ENCODE results near the gene ATP5MC3.
A peak's percentile ranks its signal among the peaks of the same experiment; 100 is the strongest.

ATP5MC3 gene

DNA sequence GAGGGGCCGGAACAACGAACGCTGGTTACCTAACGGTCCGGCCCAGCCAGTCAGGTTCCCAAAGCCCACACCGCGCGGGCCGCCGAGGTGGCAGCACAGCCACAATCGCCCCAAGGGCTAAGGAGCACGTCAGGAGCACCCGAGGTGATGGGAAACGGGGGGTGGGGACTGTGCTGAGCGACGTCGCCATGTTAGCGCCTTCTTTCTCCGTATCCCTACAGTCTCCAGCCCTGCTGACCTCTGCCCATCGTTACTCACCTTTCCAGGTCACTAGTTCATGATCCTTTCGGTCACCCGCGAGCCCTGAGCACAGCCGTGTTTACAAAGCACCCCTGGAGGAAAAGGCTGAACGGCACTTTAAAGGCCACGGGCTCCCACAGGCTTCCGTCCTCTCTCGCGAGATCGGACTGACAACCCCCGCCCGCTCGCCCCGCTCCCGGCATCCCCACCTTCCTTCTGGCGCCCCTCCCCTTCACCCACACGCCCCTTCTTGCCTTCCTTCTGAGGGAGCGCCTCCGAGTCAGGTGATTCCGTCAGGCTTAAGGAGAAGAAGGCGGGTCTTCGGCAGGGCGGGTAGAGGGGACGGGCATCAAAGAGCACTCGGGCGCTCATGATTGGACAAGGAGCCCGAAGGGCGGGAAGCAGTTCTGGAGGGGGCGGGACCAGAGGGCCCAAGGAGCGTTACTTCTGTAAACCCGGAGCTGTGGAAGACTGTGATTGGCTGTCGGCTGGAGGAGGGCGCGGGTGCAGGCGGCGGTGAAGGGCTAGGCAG, 13.5 kb downstream of the ATP5MC3 start, which contains the start of gene ATF2:
Gene ATF2 (minus strand): TSS at position 412 of the 772 bp plus-strand sequence. CDS start 31,760 bp downstream, outside the sequence.
- peak; percentile 95 to 96 for DNase-seq (ENCODE audit: low read depth in 2 of 2)

DNA sequence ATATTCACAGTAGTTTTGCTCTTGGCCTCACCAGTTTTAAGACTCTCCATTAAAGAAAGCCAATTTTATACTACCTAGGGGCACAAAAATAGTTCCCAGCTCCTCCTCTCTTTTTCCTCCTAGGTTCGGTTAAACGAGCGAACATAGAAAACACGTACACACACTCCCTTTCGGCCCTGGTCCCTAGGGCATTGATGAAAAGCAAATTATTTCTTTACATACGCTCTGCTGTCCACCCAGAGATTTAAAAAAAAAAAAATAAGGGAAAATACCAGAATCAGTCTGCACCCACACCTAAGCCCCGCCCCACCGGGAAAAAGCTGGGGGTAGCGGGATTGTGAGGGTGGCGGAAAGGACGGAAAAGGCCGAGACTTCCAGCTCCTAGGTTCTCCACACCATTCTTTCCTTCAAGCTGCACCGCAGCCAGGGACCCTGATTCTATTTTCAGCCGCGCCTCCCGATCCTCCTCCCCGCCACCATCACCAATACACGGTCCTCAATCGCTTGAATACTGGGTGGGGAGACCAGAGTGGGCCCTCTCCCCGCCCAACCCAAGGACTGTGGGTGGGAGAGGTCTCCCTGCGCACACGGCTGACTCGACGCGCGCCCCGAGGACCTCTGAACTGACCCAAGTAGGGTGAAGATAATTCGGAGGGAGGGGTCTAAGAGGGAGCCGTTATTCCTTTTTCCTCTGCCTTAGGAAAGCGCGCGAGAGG, 14.3 kb downstream of the ATP5MC3 start:
- no peak for DNase-seq (ENCODE audit: low read depth in 2 of 2)

GRCh38 chr2:175166216-175166824, 15.2 kb downstream of the ATP5MC3 start:
- no peak for DNase-seq (ENCODE audit: low read depth in 2 of 2)

DNA sequence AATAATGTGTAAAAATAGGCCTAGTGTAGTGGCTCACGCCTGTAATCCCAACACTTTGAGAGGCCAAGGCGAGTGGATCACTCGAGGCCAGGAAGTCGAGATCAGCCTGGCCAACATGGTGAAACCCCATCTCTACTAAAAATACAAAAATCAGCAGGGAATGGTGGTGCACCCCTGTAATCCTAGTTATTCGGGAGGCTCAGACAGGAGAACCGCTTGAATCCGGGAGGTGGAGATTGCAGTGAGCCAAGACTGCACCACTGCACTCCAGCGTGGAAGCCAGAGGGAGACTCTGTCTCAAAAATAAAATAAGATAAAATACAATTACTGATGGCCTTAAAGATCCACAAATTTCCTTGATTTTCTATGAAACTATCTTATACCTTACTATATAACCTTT, 17.3 kb downstream of the ATP5MC3 start:
- DNase-seq (ENCODE audit: low read depth in 2 of 2) = no peak

- no peak for DNase-seq (ENCODE audit: low read depth in 2 of 2)
Measured at GRCh38 chr2:175158894-175159293, 22.6 kb downstream of the ATP5MC3 start.

- no peak for DNase-seq (ENCODE audit: low read depth in 2 of 2)
Measured at GRCh38 chr2:175156534-175156933, 25.0 kb downstream of the ATP5MC3 start.

DNA sequence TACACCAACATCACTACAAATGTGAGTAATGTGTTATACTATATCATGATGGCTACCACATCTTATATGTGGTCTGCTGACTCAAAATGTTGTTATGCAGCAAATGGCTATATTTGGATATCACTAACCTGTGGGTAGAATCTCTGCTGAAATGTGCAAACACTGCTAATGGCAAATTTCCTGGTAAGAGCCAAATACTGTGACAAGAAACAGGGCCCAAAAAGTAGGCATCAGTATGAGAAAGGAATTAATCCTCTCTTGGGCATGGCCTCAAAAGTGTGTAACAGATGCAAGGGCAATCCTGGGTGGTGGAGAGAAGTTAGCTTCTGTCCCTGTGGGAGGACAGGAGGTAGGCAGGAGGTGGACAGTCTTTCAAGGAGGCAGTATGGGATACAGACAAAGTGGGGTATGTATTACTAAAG, 26.8 kb downstream of the ATP5MC3 start:
- DNase-seq (ENCODE audit: low read depth in 2 of 2) = no peak

DNA sequence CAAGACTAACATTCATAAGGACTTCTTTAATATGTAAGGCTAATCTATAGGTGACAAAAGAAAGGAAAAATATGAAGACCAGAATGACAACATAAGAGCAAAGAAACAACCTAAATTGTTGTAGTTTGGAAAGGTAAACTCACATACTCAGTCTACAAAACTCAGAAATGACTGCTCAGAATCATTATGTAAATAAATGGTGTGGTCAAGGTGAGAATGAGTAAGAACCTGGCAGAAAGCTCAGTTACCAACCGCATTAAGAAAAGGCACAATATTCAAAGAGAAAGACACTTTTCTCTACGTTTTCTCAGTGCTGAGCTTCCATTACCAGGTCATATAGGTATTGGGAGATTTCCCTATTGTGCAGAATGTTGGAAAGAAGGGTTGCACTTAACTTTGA, 29.3 kb downstream of the ATP5MC3 start:
- no peak for DNase-seq (ENCODE audit: low read depth in 2 of 2)

DNA sequence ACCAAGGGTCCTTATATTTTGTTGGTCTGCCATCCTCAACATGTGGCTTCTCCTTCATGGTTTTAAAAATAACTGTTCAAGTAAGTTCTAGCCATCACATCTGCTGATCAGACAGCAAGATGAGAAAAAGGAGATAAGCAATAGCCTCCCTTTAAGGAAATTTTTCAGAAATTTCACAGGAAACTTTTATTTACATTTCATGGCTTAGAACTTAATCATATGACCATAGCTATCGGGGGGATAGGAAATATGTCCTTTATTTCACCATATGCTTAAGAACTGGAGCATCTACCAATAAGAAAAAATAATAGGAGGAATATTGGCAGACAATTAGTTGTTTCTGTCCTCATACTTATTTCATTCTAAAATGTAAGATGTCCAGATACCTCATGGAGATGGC, 29.7 kb downstream of the ATP5MC3 start:
- no peak for DNase-seq (ENCODE audit: low read depth in 2 of 2)

- no peak for DNase-seq (ENCODE audit: low read depth in 2 of 2)
Measured at GRCh38 chr2:175147186-175147585, 34.3 kb downstream of the ATP5MC3 start.

GRCh38 chr2:175143678-175144077, 37.8 kb downstream of the ATP5MC3 start:
- DNase-seq (ENCODE audit: low read depth in 2 of 2) = no peak

- no peak for DNase-seq (ENCODE audit: low read depth in 2 of 2)
Measured at GRCh38 chr2:175143191-175143590, 38.3 kb downstream of the ATP5MC3 start.

GRCh38 chr2:175140332-175140731, 41.2 kb downstream of the ATP5MC3 start:
- DNase-seq (ENCODE audit: low read depth in 2 of 2) = no peak

GRCh38 chr2:175137793-175138192, 43.7 kb downstream of the ATP5MC3 start:
- no peak for DNase-seq (ENCODE audit: low read depth in 2 of 2)

GRCh38 chr2:175136334-175137215, 44.9 kb downstream of the ATP5MC3 start:
- DNase-seq (ENCODE audit: low read depth in 2 of 2) = no peak

DNA sequence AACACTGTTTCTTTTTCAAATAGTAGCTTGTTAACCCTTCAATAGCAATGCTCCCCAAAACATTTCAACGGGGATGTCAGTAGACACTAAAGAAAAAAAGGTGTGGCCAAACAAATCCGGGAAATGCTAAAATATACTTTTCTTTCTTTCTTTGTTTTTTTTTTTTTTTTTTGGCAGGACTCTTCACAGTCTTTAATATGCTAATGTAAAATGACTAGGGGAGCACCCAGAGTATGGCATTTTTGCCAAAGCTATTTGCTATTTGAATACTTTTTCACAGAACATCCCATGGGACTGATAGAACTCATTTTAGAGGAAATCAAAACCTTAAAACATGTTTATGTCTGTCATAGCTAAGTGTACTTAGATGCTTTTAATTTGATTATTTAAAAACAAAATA, 45.6 kb downstream of the ATP5MC3 start:
- no peak for DNase-seq (ENCODE audit: low read depth in 2 of 2)

DNA sequence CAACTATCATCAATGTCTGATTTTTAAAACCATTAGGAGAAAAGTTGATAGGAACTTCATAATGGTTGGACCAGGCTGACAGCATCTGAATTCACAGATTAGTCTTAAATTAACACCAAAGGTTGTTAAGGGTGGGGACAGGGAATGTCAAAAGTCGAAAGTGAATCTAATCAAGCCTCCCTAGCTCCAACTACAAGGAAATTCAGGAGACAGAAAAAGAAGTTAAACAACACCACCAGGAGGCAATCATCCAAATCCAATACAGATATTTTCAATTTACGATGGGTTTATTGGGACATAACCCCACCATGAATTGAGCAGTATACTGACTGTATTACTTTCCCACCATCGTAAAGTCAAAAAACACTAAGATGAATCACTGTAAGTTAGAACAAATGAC, 46.3 kb downstream of the ATP5MC3 start:
- no peak for DNase-seq (ENCODE audit: low read depth in 2 of 2)

GRCh38 chr2:175131252-175131651, 50.3 kb downstream of the ATP5MC3 start:
- no peak for DNase-seq (ENCODE audit: low read depth in 2 of 2)

GRCh38 chr2:175126661-175127060, 54.8 kb downstream of the ATP5MC3 start:
- no peak for DNase-seq (ENCODE audit: low read depth in 2 of 2)
